HL-60/S4 treated with phorbol 12-myristate 13-acetate at 8.2 ng/mL for 4 days and 3 days (cell line): ENCODE data around the gene RNU1-2.
"Not testable (repeated sequence)": the region's sequence is repeated elsewhere in the genome, so short reads cannot be mapped to it uniquely, and the experiment has no call there.

ENCODE experiments used
- in situ Hi-C: fragments of 300-500 bp; cut with MboI; formaldehyde crosslinking; loops from 2 replicates; pipeline ENCODE4 v1.15.0; 2022; ENCODE audit warnings: low sequenced_read_pairs

The RNU1-2 gene

GRCh38 chr1:16895598-16896315, at the start of gene RNU1-2:
Gene RNU1-2 (plus strand): TSS chr1:16895980.
- in situ Hi-C loops = not testable (repeated sequence)

- in situ Hi-C loops = not testable (repeated sequence)
Observed at GRCh38 chr1:16856201-16856600, 39.6 kb upstream of the RNU1-2 start.

DNA sequence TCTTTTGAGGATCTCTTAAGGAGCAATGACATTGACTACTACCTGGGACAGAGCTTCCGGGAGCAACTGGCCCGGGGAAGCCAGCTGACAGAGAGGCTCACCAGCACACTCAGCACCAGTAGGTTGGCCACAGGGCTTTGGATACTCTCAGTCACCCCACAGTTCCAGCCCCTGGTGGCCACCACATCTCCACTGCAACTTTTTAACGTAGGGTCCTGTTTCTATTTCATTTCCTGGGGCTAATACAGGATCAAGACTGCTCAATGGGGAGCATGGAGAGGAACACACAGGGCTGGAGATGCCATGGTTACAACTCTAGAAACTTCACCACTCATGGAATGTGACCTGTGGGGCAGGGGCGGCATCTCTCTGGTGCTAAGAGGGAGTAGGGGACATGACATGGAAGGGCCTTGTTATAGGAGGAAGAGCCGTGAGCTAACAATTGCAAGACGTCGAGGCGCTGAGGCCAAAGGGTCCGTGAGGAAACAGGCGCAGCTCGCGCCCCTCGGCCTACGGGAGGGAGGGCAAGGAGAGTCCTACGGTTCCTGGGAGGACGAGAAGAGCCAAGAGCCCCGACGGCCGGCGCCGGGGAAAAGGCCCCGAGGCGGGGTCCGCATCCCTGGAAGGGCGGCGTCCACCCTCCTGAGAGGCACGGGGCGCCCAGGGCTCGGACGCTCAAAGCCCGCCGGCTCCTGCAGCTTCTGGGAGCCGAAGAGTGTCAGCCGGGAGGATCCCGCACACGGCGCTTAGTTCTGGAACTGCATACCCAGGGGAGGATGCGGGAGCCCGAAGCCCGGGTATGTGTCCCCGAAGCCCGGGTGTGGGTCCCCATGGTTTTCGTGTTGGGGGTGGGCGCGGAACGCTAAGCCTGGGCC, 36.4 kb upstream of the RNU1-2 start:
- in situ Hi-C loops = not testable (repeated sequence)

DNA sequence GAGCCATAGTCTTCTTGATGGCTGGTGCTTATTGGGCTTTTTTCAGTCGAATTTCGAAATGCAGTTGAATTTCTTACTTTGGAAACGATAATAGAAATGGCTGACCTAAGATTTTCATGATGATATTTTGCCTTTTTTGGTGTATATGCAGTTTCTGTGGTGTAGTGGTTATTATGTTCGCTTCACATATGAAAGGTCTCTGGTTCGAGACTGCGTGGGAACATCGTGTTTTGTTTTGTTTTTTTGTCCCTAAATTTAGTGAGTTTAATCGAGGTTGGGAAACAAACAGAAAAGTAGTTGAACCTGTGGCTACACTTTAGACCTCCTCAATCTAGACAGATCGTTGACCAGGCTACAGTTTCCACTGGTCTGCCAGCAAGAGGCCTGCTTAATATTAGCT, 35.7 kb upstream of the RNU1-2 start:
- in situ Hi-C loops = not testable (repeated sequence)

DNA sequence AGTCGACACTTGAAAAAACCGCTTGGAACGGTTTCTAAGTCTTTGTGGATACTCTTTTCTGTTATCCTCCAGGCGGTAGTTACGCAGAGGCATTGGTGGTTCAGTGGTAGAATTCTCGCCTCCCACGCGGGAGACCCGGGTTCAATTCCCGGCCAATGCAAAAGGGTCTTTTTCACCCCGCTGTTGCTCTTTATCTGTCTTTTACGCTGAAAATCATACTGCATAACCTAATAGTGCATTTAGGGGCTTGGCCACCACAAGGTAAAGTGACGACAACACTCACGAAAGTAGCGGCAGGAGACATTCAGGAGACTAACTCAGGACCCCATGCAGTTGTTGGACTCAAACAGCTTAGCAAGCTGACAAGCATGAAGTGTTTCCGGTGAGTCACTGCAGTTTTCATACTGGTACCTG, 33.9 kb upstream of the RNU1-2 start:
- in situ Hi-C loops = not testable (repeated sequence)

- in situ Hi-C loops = not testable (repeated sequence)
Observed at GRCh38 chr1:16862415-16862814, 33.4 kb upstream of the RNU1-2 start.

DNA sequence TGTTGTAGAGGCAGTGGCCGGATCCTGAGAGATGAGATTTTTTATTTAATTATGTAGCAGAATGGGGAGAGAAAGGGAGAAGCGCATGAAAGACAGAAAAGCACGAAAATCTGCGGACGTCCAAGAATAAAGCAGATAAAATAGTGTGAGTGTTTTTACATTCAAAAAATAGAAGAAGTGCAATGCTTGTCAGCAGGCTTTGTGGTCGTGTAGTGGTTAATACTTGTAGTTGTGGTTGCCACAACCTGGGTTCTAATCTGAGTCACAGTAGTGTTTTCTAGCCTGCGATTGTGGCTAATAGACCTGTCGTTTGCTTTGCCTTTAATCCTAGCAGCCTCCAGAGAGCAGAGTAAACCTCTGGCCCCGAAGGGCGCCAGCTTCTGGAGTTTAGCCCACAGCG, 32.8 kb upstream of the RNU1-2 start:
- in situ Hi-C loops = not testable (repeated sequence)

DNA sequence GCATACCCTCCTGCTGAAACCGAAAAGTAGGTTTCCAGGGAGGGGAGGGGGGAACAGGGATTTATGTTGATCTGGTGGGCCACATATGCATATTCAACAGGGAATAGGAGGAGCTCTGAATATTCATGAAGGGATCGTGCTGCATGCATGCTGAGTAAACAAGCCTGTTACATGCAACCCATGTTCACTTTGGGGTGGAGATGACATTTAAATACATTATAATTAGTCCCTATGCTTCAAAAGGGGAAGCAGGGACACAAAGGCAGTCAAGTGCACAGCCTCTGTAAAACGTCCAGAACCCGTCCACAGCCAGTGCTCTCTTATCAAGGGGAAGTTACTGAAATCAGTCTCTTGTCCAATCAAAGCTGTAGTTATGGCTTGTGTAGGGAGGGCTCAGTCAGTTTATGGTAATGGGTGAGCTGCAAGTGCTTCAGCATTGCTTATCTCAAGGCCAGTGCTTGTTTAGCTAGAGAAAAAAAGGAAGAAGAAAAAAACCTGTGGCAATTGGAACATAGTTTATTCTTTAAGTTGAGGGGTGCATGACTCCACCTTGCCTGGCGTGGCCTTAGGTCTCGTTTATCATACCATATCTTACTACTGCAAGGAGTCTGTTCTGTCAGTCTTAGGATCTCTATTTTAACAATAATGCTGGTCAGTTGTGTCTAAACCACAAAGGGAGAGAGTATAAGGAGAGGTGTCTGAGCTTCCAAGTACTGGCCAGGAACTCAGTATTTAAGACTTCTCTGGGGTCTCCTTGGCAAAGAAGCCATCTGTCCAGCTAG, 28.7 kb upstream of the RNU1-2 start:
- in situ Hi-C loops = not testable (repeated sequence)

- in situ Hi-C loops = not testable (repeated sequence)
Observed at GRCh38 chr1:16868787-16869186, 27.0 kb upstream of the RNU1-2 start.

DNA sequence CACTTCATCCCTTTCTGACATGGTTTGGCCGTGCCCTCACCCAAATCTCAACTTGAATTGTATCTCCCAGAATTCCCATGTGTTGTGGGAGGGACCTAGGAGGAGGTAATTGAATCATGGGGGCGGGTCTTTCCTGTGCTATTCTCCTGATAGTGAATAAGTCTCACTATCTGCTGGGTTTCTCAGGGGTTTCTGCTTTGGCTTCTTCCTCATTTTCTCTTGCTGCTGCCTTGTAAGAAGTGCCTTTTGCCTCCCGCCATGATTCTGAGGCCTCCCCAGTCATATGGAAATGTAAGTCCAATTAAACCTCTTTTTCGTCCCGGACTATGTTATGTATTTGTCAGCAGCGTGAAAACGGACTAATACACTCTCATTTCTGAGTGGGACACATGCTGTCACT, 25.8 kb upstream of the RNU1-2 start:
- in situ Hi-C loops = not testable (repeated sequence)

DNA sequence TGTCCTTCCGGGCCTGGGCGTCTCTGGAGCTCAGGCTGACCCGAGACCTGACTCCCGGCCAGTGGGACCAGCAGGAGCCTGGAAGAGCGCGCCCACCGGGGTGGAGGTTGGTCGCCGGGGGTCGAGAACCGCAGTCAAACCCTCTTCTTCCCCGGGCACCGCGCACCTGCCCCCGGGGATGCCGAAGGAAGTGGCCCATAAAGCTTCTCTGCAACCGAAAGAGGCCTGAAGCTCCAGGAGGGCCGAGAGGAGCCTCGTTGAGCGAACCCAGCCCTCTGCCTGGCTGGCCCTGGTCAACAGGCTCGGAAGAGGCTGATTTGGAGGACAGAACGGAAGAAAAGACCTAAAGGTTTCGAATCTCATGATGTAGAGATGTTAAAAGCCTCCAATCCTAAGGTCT, 24.6 kb upstream of the RNU1-2 start:
- in situ Hi-C loops = not testable (repeated sequence)

DNA sequence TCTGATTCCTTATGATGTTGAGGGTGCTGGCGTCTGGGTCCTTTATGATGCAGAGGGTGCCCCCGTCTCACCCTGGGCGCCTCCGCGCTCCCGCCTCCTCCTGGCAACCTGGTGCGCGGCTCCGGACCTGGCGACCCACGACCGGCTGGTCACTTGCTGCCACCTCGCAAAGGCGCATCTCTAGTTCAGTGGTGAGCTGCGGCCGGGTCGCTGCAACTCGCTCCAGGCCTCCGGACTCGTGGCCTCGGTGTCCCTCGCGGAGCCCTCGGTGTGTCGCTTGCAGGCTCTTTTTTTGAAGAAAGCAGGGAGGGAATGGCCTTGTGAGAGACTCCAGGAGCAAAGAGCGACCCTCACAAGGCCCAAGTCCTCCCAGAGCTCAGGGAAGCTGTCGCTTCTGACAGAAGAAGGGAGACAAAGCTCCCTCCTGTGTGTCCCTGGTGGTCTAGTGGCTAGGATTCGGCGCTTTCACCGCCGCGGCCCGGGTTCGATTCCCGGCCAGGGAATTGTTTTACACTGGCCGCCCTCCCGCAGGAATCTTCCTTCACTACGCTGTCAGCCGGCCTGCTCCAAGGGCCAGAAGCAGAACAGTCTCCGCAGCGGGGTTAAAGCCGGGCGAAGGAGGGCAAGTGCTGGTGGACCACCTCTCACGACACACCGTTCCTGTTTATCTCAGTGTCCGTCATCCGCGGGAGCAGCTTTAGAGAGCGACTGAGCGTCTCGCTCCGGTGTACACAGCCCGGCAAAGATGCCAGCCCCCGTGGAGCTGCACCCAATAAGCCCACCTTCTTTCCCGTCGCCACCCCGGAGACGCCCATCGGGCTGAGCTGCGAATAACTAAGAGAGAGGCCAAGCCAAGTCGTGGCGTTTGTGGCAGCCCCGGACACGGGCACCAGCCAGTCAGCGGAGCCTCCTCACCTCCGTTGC, 23.4 kb upstream of the RNU1-2 start:
- in situ Hi-C loops = not testable (repeated sequence)

DNA sequence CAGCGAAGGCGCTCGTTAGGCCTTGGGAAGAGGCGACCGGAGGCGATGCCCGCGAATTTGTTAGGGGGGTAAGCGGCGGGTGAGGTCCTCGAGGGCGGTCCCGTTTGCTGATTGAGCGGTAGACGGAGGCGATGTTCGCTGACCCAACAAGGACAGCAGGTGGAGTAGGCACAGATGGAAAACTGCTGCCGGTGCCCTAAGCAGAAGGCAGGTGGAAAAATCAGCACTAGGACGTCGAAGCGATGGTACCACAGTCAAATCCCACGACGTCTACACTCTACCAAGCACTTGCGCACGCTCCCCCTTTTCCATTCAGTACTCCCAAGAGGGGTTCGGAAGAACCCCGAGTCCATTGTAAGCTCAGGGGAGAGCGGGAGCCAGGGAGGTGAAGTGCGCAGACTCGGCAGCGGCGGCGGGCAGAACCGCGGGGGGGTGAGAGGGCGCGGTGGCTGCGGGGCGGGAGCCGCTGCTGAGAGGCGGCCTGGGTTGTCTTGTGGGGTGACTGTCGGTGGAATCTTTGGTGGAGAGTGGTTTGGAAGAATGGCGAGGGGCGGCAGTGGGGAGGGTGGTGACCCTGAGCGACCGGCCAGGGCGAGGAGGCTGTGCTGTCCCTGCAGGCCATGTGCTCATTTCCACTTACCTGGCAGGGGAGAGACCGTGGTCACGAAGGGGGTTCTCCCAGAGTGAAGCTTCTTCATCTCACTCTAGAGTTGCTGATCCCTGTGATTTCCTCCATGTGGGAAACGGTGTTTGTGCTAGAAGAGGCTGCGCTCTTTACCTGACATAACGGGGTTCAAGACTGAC, 22.5 kb upstream of the RNU1-2 start:
- in situ Hi-C loops = not testable (repeated sequence)

DNA sequence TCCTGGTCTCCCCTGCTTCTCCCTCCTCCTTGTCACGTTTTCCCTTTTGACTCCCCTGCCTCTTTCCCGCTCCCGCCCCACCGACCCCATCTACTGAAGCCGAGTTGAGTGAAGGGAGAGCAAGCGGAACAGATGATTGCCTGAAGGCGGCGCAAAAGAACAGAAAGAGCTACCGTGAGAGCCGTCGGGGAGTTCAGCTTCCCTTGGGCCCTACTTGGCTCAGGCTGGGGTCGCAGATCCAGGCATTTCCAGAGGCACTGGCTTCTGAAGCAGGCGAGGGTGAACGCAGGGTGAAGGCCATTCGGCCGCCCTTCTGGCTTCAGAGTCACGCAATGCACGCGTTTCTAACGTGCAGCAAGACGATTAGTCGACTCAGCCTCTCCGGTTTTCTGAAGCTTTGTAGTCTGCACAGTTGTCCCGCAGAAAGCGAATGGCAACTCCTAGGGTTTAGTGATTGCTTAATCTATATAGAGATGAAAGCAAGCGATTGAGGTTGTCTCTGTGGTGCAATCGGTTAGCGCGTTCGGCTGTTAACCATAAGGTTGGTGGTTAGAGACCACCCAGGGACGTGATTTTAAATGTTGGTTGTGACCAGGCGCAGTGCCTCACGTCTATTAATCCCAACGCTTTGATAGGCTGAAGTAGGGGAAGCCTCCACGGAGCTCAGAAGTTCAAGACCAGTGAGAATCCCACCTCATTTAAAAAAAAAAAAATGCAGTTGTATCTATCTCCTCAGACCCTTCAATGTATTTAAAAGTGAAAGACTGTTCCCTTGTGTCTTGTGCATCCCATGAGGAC, 20.6 kb upstream of the RNU1-2 start:
- in situ Hi-C loops = not testable (repeated sequence)

DNA sequence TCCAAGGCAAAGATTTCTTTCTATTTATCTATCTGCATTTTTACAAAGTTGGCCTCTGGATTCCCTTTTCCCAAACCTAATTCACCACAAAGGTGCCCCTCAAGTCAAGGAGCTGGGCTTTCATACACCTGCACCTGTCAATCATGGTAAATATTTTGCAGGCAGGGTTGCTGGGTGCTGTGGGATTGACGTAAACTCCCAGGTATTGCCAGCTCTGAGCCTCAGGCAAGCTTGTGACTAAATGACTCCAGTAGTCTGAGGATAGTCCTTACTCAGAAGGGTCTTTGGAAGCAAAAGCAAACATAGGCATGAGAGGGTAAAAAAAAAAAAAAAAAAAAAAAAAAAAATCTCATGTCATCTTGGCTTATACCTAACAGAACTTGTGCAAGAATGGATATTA, 14.0 kb upstream of the RNU1-2 start:
- in situ Hi-C loops = not testable (repeated sequence)

DNA sequence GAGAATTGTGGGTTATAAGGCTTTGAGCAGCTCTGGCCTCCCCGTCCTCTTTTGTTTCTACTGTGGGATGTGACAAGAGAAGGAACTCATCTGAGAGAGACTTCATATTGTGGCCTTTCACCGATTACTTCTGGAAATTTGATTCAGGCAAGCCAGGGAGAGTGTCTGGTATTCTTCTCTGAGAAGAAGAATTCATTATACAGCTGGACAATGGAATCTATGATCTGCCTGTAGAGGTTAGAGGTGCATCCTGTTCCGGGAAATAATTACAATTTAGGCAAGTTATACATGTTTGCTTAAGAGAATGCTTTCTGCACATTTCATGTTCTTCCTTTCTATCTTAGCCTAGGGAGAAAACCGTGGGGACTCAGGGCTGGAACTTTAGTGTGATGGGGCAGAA, 12.8 kb upstream of the RNU1-2 start:
- in situ Hi-C loops = no loop called here

DNA sequence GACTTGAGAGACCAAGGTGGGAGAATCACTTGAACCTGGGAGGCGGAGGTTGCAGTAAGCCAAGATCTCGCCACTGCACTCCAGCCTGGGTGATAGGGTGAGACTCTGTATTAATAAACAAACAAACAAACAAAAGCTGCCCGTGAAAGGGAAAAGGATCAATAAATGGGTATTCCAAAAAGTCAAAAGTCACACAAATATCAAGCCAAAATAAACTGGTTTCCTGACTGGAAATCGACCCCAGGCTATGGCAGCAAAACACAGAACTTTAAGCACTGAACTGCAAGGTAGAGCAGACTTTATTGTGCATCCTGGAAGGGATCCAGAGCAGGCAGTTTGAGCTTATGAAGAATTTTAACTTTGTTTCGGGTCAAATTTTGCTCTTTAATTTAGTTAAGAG, 11.3 kb upstream of the RNU1-2 start:
- in situ Hi-C loops = not testable (repeated sequence)

DNA sequence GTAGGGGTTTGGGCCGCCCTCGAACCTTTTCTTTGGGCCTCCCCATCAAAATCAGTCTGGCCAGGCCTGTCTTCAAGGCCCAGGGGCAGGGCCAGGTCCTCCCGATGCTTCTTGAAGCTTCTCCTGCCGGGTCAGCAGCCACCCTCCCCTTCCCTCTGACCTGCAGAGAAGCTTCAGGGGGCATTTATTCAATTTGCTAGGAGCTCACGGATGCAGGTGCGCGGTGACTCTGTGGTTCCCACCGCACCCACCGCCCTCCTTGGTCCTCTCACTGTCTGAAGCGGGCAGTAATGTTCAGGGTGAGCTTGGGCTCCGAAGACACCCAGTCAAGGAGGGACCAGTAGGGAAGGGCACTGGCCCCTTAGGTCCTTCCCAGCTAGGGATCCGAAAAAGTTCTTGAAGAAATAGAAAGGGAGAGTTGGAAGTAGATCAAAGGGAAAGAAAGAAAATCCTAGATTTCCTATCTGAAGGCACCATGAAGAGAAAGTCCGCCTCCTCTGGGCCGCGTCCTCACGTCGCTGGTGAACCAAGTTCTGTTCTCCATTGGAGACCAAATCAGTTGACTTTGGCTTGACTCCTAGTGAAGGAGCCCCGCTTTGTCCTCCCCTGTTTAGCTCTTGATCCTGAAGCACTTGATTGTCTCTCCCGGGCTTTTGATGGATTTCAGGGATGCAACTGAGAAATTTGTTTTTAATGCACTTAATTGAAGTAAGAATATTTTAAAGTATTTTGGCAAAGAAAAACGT, 8.7 kb upstream of the RNU1-2 start:
- in situ Hi-C loops = no loop called here
